SJCRH30 (cell line): ENCODE data around the gene GPRASP2. TPM values are rescaled to one million over a fixed set of nuclear protein-coding genes. Genes with fewer than 3 reads are reported as not detected.
A peak's percentile ranks its signal among the peaks of the same experiment; 100 is the strongest.
"Not testable (repeated sequence)": the region's sequence is repeated elsewhere in the genome, so short reads cannot be mapped to it uniquely, and the experiment has no call there.

Experiments used
- DNase-seq, 2 experiments: peaks; one replicate each; pipeline ENCODE4 v3.0.0-alpha.2; 2015 to 2020
- H3K27ac ChIP-seq: fragments of 250-450 bp; sonication (Bioruptor Pico); 2 replicates; pipeline ENCODE4 v1.5.1; 2020; ENCODE audit warnings: mild to moderate bottlenecking, moderate library complexity
- H3K27me3 ChIP-seq: fragments of 250-450 bp; sonication (Bioruptor Pico); 2 replicates; pipeline ENCODE4 v1.5.1; 2020; ENCODE audit warnings: mild to moderate bottlenecking, moderate library complexity
- H3K36me3 ChIP-seq: fragments of 250-450 bp; sonication (Bioruptor Pico); 2 replicates; pipeline ENCODE4 v1.5.1; 2020; ENCODE audit warnings: mild to moderate bottlenecking, moderate library complexity
- H3K4me1 ChIP-seq: fragments of 250-450 bp; sonication (Bioruptor Pico); 2 replicates; pipeline ENCODE4 v1.5.1; 2020; ENCODE audit warnings: mild to moderate bottlenecking, moderate library complexity
- H3K4me3 ChIP-seq: fragments of 250-450 bp; sonication (Bioruptor Pico); 2 replicates; pipeline ENCODE4 v1.5.1; 2020; ENCODE audit warnings: mild to moderate bottlenecking, moderate library complexity
- H3K9me3 ChIP-seq: fragments of 250-450 bp; sonication (Bioruptor Pico); replicated peaks from 2 replicates; pipeline ENCODE4 v1.5.1; 2020; ENCODE audit warnings: mild to moderate bottlenecking, moderate library complexity
- total RNA-seq: library from RNA; depleted of rRNA; stranded (reverse); fragments of >200 nt; shearing (Covaris generic); gene quantifications from 2 replicates; pipeline ENCODE4 v1.2.3, GENCODE V29; 2014; rRNA removed

The GPRASP2 gene
- total RNA-seq, result 7.2 and 7.4 TPM in 2 replicates

GRCh38 chrX:102712216-102712966 lies at the start of gene GPRASP2:
Gene GPRASP2 (plus strand): TSS chrX:102712448. CDS start chrX:102714870, 2,422 bp downstream.
- Histone ChIP-seq H3K4me1 (no peaks in the 10 kb centered on the region), H3K27ac (peak within 1 kb of the TSS; percentile 27; the same call in 1 of the 2 replicates)

GRCh38 chrX:102663820-102664219 lies 48.4 kb upstream of the GPRASP2 start:
- H3K9me3 ChIP-seq, H3K4me3 ChIP-seq, H3K27ac ChIP-seq, H3K4me1 ChIP-seq, H3K36me3 ChIP-seq, H3K27me3 ChIP-seq, DNase-seq: not testable (repeated sequence)

More at GRCh38 chrX:102712216-102712966, at the start of gene GPRASP2:
- peak; percentile 18 to 42 for DNase-seq
- Histone ChIP-seq H3K9me3 (no peaks in the 10 kb centered on the region), H3K4me3 (peak within 1 kb of the TSS; percentile 60), H3K27me3 (no peaks in the 10 kb centered on the region), H3K36me3 (no peaks in the 10 kb centered on the region)

DNA sequence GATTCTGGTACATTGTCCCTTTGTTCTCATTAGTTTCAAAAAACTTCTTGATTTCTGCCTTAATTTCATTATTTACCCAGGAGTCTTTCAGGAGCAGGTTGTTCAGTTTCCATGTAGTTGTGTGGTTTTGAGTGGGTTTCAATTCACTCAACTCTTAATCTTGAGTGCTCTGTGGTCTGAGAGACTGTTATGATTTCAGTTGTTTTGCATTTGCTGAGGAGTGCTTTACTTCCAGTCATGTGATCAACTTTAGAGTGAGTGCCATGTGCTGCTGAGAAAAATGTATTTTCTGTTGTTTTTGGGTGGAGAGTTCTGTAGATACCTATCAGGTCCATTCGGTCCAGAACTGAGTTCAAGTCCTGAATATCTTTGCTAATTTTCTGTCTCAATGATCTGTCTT lies 45.2 kb upstream of the GPRASP2 start:
- not testable (repeated sequence) for H3K27ac ChIP-seq, H3K27me3 ChIP-seq, H3K9me3 ChIP-seq, DNase-seq, H3K4me1 ChIP-seq, H3K36me3 ChIP-seq, H3K4me3 ChIP-seq

GRCh38 chrX:102669526-102669925 lies 42.7 kb upstream of the GPRASP2 start:
- Histone ChIP-seq H3K27me3 (no peaks in the 10 kb centered on the region), H3K27ac (no peak overlapping the region), H3K4me3 (no peak overlapping the region), H3K36me3 (no peaks in the 10 kb centered on the region; the same call in 1 of the 2 replicates), H3K9me3 (no peaks in the 10 kb centered on the region), H3K4me1 (no peaks in the 10 kb centered on the region)
- DNase-seq, result no peak

DNA sequence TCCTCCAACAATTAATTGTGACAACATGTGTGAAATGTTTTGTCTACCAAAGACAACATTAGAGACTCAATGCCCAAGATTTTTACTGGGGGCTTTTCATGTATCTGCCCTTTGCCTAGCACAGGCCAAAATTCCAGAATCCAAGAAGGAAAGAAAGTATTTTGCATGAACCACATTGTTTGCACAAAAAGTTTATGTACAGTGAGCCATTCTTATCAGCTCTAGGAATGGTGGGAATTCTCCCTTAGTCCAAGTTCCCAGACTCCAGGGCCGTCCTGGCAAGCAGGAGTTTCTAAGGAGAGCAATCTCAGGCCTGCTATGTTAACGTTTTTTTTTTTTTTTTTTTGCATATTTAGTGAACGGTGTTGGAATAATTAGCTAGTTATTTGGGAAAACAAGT lies 39.4 kb upstream of the GPRASP2 start:
- H3K4me3 ChIP-seq, result no peak overlapping the region
- no peak for DNase-seq
- no peaks in the 10 kb centered on the region for H3K9me3 ChIP-seq

DNA sequence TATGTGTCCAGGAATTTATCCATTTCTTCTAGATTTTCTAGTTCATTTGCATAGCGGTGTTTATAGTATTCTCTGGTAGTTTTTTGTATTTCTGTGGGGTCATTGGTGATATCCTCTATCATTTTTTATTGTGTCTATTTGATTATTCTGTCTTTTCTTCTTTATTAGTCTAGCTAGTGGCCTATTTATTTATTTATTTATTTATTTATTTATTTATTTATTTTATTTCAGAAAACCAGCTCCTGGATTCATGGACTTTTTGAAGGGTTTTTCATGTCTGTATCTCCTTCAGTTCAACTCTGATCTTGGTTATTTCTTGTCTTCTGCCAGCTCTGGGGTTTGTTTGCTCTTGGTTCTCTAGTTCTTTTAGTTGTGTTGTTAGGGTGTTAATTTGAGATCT lies 34.8 kb upstream of the GPRASP2 start:
- not testable (repeated sequence) for H3K4me1 ChIP-seq, H3K9me3 ChIP-seq, H3K4me3 ChIP-seq, H3K27me3 ChIP-seq, DNase-seq, H3K36me3 ChIP-seq, H3K27ac ChIP-seq

More for the DNA sequence above, 39.4 kb upstream of the GPRASP2 start:
- no peak overlapping the region for H3K27ac ChIP-seq
- no peaks in the 10 kb centered on the region for H3K4me1 ChIP-seq
- no peaks in the 10 kb centered on the region for H3K27me3 ChIP-seq
- no peaks in the 10 kb centered on the region; the same call in 1 of the 2 replicates for H3K36me3 ChIP-seq

- DNase-seq, result peak; percentile 4 to 10
- Histone ChIP-seq H3K4me3 (no peak overlapping the region), H3K27me3 (no peaks in the 10 kb centered on the region), H3K4me1 (no peaks in the 10 kb centered on the region), H3K27ac (no peak overlapping the region), H3K36me3 (no peaks in the 10 kb centered on the region; the same call in 1 of the 2 replicates), H3K9me3 (peaks cover 3% of the 10 kb centered on the region; the same call in 1 of the 2 replicates)
Observed at GRCh38 chrX:102684772-102685520, 27.3 kb upstream of the GPRASP2 start.

GRCh38 chrX:102694749-102695148 lies 17.5 kb upstream of the GPRASP2 start:
- Histone ChIP-seq H3K27ac (no peak overlapping the region), H3K4me1 (0 out of 2 replicates have a peak, but pooled peaks cover 3% of the 10 kb centered on the region), H3K27me3 (no peaks in the 10 kb centered on the region), H3K9me3 (no peaks in the 10 kb centered on the region), H3K36me3 (peaks cover 3% of the 10 kb centered on the region; the same call in 1 of the 2 replicates), H3K4me3 (no peak overlapping the region)
- DNase-seq, result no peak

- Histone ChIP-seq H3K27ac (no peak overlapping the region), H3K27me3 (no peaks in the 10 kb centered on the region), H3K4me1 (0 out of 2 replicates have a peak, but pooled peaks cover 3% of the 10 kb centered on the region), H3K36me3 (peaks cover 3% of the 10 kb centered on the region; the same call in 1 of the 2 replicates), H3K4me3 (no peak overlapping the region), H3K9me3 (no peaks in the 10 kb centered on the region)
- DNase-seq, result no peak
Observed at GRCh38 chrX:102696306-102696705, 15.9 kb upstream of the GPRASP2 start.

- H3K4me3 ChIP-seq, result no peak overlapping the region
- 0 out of 2 replicates have a peak, but pooled peaks cover 3% of the 10 kb centered on the region for H3K4me1 ChIP-seq
- DNase-seq, result no peak
- no peak overlapping the region for H3K27ac ChIP-seq
- no peaks in the 10 kb centered on the region for H3K27me3 ChIP-seq
- H3K9me3 ChIP-seq, result no peaks in the 10 kb centered on the region
- peaks cover 3% of the 10 kb centered on the region; the same call in 1 of the 2 replicates for H3K36me3 ChIP-seq
Observed at GRCh38 chrX:102697494-102697893, 14.8 kb upstream of the GPRASP2 start.

GRCh38 chrX:102708900-102709299 lies 3.3 kb upstream of the GPRASP2 start:
- Histone ChIP-seq H3K36me3 (no peaks in the 10 kb centered on the region), H3K4me3 (no peak overlapping the region), H3K4me1 (no peaks in the 10 kb centered on the region)

GRCh38 chrX:102711872-102712215 lies 404 bp upstream of the GPRASP2 start:
- peak overlapping the region; percentile 60 for H3K4me3 ChIP-seq
- no peak overlapping the region for H3K27ac ChIP-seq
- H3K4me1 ChIP-seq, result no peaks in the 10 kb centered on the region
- no peak for DNase-seq
- H3K27me3 ChIP-seq, result no peaks in the 10 kb centered on the region
- no peaks in the 10 kb centered on the region for H3K36me3 ChIP-seq
- H3K9me3 ChIP-seq, result no peaks in the 10 kb centered on the region

More at GRCh38 chrX:102708900-102709299, 3.3 kb upstream of the GPRASP2 start:
- Histone ChIP-seq H3K27me3 (no peaks in the 10 kb centered on the region), H3K9me3 (no peaks in the 10 kb centered on the region), H3K27ac (no peak overlapping the region)
- no peak for DNase-seq

GRCh38 chrX:102712981-102713625 lies 855 bp downstream of the GPRASP2 start:
- peak overlapping the region; percentile 27; the same call in 1 of the 2 replicates for H3K27ac ChIP-seq
- H3K4me1 ChIP-seq, result no peaks in the 10 kb centered on the region
- DNase-seq, result no peak
- H3K4me3 ChIP-seq, result peak overlapping the region; percentile 60
- H3K36me3 ChIP-seq, result no peaks in the 10 kb centered on the region
- H3K27me3 ChIP-seq, result no peaks in the 10 kb centered on the region
- H3K9me3 ChIP-seq, result no peaks in the 10 kb centered on the region

DNA sequence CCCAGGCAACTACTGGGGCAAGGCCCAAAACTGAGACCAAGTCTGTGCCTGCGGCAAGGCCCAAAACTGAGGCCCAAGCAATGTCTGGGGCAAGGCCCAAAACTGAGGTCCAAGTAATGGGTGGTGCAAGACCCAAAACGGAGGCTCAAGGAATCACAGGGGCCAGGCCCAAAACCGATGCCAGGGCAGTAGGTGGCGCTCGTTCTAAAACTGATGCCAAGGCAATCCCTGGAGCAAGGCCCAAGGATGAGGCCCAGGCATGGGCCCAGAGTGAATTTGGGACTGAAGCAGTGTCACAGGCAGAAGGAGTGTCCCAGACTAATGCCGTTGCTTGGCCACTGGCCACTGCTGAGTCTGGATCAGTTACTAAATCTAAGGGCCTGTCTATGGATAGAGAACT lies 2.7 kb downstream of the GPRASP2 start:
- DNase-seq, result no peak
- no peak overlapping the region for H3K27ac ChIP-seq
- no peaks in the 10 kb centered on the region for H3K9me3 ChIP-seq
- H3K4me1 ChIP-seq, result no peaks in the 10 kb centered on the region
- H3K36me3 ChIP-seq, result no peaks in the 10 kb centered on the region
- H3K27me3 ChIP-seq, result no peaks in the 10 kb centered on the region
- H3K4me3 ChIP-seq, result no peak overlapping the region

- Histone ChIP-seq H3K27me3 (no peaks in the 10 kb centered on the region), H3K4me3 (no peak overlapping the region), H3K36me3 (no peaks in the 10 kb centered on the region), H3K27ac (no peak overlapping the region), H3K4me1 (no peaks in the 10 kb centered on the region), H3K9me3 (no peaks in the 10 kb centered on the region)
- no peak for DNase-seq
Observed at GRCh38 chrX:102715967-102716366, 3.7 kb downstream of the GPRASP2 start.
